GM19238 (cell line): ENCODE measurements around the gene MKNK2.

Experiments
- DNase-seq: peaks from one replicate; pipeline ENCODE4 v3.0.0; 2011; ENCODE audit warnings: low spot score; ENCODE audit not compliant: insufficient read length

MKNK2 gene

GRCh38 chr19:2058570-2059421 lies 7.8 kb upstream of the MKNK2 start:
- no peak for DNase-seq

GRCh38 chr19:2057484-2058469 lies 6.7 kb upstream of the MKNK2 start:
- no peak for DNase-seq

- DNase-seq: no peak
Measured at GRCh38 chr19:2056837-2057192, 5.8 kb upstream of the MKNK2 start.

- DNase-seq: no peak
Measured at GRCh38 chr19:2055931-2056836, 5.1 kb upstream of the MKNK2 start.

- no peak for DNase-seq
Measured at GRCh38 chr19:2054763-2055162, 3.7 kb upstream of the MKNK2 start.

GRCh38 chr19:2053601-2054389 lies 2.8 kb upstream of the MKNK2 start:
- DNase-seq: no peak

GRCh38 chr19:2051773-2052704 lies 995 bp upstream of the MKNK2 start:
- no peak for DNase-seq

GRCh38 chr19:2050349-2050990 lies 574 bp downstream of the MKNK2 start:
- DNase-seq: no peak

- peak; percentile 75 for DNase-seq
Measured at GRCh38 chr19:2049741-2050348, 1.2 kb downstream of the MKNK2 start.

- DNase-seq: no peak
Measured at GRCh38 chr19:2048959-2049740, 1.9 kb downstream of the MKNK2 start.

GRCh38 chr19:2048104-2048958 lies 2.7 kb downstream of the MKNK2 start:
- no peak for DNase-seq

GRCh38 chr19:2047449-2048103 lies 3.5 kb downstream of the MKNK2 start:
- no peak for DNase-seq

GRCh38 chr19:2047076-2047448 lies 4.0 kb downstream of the MKNK2 start:
- no peak for DNase-seq

GRCh38 chr19:2046046-2046907 lies 4.8 kb downstream of the MKNK2 start:
- no peak for DNase-seq

GRCh38 chr19:2045501-2046045 lies 5.5 kb downstream of the MKNK2 start:
- DNase-seq: no peak
